ENCODE data around the gene NHLRC4. TPM values are rescaled to one million over a fixed set of nuclear protein-coding genes. Genes with fewer than 3 reads are reported as not detected.
A peak's percentile ranks its signal among the peaks of the same experiment; 100 is the strongest.

Gene NHLRC4
- total RNA-seq, 4 donors from 2014 or later = 0.47 to 2.9 (median 0.87) TPM

GRCh38 chr16:553601-554296, 13.1 kb upstream of the NHLRC4 start:
- Histone ChIP-seq H3K4me3 (no peak overlapping the region), H3K27me3 (peaks cover 13% of the 10 kb centered on the region), H3K9me3 (no peaks in the 10 kb centered on the region), H3K36me3 (peaks cover 0 to 50% of the 10 kb centered on the region in 2 donors), H3K27ac (no peak overlapping the region), H3K4me1 (peaks cover 0 to under 1% (median 0%) of the 10 kb centered on the region in 3 donors)
- no peak for ATAC-seq
- 73% methylated on average over 3 of the region's 33 CpGs; no CpG with 5 or more reads in 1 of the 2 donors for WGBS, 2 donors (ENCODE audit: low coverage in 1 of 2)
- TF ChIP-seq, protein P1, sequence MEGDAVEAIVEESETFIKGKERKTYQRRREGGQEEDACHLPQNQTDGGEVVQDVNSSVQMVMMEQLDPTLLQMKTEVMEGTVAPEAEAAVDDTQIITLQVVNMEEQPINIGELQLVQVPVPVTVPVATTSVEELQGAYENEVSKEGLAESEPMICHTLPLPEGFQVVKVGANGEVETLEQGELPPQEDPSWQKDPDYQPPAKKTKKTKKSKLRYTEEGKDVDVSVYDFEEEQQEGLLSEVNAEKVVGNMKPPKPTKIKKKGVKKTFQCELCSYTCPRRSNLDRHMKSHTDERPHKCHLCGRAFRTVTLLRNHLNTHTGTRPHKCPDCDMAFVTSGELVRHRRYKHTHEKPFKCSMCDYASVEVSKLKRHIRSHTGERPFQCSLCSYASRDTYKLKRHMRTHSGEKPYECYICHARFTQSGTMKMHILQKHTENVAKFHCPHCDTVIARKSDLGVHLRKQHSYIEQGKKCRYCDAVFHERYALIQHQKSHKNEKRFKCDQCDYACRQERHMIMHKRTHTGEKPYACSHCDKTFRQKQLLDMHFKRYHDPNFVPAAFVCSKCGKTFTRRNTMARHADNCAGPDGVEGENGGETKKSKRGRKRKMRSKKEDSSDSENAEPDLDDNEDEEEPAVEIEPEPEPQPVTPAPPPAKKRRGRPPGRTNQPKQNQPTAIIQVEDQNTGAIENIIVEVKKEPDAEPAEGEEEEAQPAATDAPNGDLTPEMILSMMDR (IDR thresholded peaks at IDR 0.05) = no peak
- no peak for TF ChIP-seq POLR2AphosphoS5 (IDR thresholded peaks at IDR 0.05)
- TF ChIP-seq POLR2A (IDR thresholded peaks at IDR 0.05) = no peak
- TF ChIP-seq EP300 (IDR thresholded peaks at IDR 0.05) = no peak

DNA sequence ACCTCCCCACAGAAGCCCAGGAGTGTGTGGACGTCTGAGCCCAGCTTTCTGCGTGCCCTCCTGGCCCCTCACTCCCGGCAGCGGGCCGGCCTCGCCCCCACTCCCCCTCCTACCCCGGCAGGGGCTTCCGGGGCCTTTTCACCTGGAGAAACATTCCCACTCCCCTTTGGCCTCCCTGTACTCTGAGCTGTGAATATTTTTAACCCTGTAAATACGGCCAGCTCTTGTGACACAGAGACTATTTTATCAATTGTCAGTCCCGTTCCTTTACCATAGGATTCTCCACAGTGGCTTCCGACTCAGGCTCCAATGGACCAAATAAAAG, 12.5 kb upstream of the NHLRC4 start:
- WGBS, 2 donors (ENCODE audit: low coverage in 1 of 2) = 70 to 72% methylated on average over 2 to 8 of the region's 11 CpGs
- no peak overlapping the region for H3K27ac ChIP-seq
- H3K9me3 ChIP-seq = no peaks in the 10 kb centered on the region
- H3K4me3 ChIP-seq = no peak overlapping the region
- H3K27me3 ChIP-seq = peaks cover 18% of the 10 kb centered on the region
- no peak for ATAC-seq
- TF ChIP-seq, protein P1 (IDR thresholded peaks at IDR 0.05) = no peak
- TF ChIP-seq EP300 (IDR thresholded peaks at IDR 0.05) (no peak), POLR2AphosphoS5 (IDR thresholded peaks at IDR 0.05) (no peak), POLR2A (IDR thresholded peaks at IDR 0.05) (no peak)
- H3K36me3 ChIP-seq = peaks cover 0 to 45% of the 10 kb centered on the region in 2 donors
- peaks cover 0 to 6% (median 0%) of the 10 kb centered on the region in 3 donors for H3K4me1 ChIP-seq

DNA sequence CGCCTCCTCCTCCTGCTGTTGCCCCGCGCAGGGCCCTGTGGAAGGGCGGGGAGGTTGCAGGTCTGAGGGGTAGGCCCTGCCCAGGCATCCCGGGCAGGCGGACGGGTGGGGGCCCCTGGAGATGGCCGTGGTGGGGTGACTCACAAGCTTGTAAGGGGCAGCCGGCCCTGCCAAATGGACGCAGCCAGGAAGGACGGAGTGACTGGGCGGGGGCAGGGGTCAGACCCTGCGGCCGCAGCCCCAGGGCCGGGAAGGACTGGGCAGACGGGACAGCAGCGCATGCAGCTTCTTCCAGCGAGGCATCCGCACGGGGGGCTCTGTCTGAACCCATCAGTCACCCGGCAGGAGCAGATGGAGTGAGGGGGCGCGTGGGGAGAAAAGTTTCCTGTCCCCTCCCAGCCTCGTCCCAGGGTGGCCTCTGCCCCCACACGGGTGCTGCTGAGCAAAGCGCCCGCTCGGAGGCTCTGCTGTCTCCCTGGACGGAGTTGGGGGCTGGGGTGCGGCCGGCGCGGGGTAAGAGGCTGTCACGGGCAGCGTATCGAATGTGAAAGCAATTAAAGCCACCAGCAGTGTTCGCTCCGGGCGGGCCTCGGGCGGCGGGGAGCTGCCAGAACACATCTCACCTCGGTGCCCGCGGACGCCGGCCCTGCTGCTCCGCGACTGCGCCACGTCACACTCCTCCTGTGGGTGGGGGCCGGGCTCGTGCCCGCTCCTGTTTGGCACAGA, 12.0 kb upstream of the NHLRC4 start:
- Histone ChIP-seq H3K27ac (no peak overlapping the region), H3K4me1 (peaks cover 0 to 11% (median 4%) of the 10 kb centered on the region in 3 donors), H3K4me3 (peak overlapping the region in 1 of 2 donors; percentile 7), H3K9me3 (no peaks in the 10 kb centered on the region), H3K36me3 (peaks cover 0 to 39% of the 10 kb centered on the region in 2 donors), H3K27me3 (peaks cover 23% of the 10 kb centered on the region)
- WGBS, 2 donors (ENCODE audit: low coverage in 1 of 2) = 70 to 100% methylated on average over 1 to 2 of the region's 54 CpGs
- ATAC-seq = no peak
- TF ChIP-seq, protein P1 (IDR thresholded peaks at IDR 0.05) = no peak
- no peak for TF ChIP-seq EP300 (IDR thresholded peaks at IDR 0.05)
- TF ChIP-seq POLR2AphosphoS5 (IDR thresholded peaks at IDR 0.05) = no peak
- TF ChIP-seq POLR2A (IDR thresholded peaks at IDR 0.05) = no peak

DNA sequence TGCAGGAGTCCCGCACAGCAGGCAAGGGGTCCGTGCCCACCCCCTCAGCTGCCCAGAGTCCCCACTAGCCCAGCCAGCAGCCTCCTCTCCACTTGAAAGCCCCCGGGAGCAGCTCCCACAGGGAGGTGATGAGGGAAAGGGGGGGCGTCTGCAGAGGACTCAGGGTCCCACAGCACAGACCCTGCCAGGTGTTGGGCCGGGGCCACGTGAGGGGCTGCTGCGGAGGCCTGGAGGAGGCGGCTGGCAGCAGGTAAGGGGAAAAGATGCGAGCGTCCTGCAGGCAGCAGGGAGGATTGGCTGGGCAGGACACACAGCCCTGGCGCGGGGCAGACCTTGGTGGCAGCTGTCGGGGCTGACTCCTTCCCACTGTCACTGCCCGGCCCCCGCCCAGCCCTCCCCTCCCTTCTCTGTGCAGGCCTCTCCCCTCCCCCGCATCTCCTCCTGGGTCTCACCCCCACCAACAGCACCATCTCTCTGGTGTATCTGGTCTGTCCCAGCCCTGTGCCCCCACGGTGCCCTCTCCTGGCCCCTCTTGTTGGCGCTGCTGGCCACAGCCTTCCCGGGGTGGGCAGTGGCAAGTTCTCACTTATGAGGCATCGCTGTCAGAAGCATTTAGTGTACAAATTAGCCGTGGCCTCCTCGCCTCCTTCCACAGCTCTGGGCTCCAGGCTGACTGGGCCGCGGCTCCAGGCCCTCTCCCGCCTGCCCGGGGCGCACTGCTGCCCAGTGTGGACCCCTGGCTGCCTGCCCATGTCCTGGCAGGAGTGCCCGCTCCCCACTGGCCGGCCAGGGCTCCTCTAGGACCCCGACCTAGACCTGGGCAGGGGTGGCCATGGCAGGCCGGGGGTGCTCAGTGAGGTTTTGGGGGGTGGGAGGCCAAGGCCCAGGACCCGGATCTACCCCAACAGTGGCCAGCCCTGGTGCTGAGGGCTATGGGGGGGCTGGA, 11.0 kb upstream of the NHLRC4 start:
- no peaks in the 10 kb centered on the region for H3K9me3 ChIP-seq
- TF ChIP-seq POLR2AphosphoS5 (IDR thresholded peaks at IDR 0.05) (no peak), EP300 (IDR thresholded peaks at IDR 0.05) (no peak), POLR2A (IDR thresholded peaks at IDR 0.05) (no peak)
- TF ChIP-seq, protein P1 (IDR thresholded peaks at IDR 0.05) = no peak
- 87% methylated on average over 3 of the region's 32 CpGs; no CpG with 5 or more reads in 1 of the 2 donors for WGBS, 2 donors (ENCODE audit: low coverage in 1 of 2)
- H3K27ac ChIP-seq = no peak overlapping the region
- peaks cover 0 to 32% of the 10 kb centered on the region in 2 donors for H3K36me3 ChIP-seq
- no peak overlapping the region for H3K4me3 ChIP-seq
- H3K27me3 ChIP-seq = peaks cover 33% of the 10 kb centered on the region
- peaks cover 0 to 21% (median 5%) of the 10 kb centered on the region in 3 donors for H3K4me1 ChIP-seq
- no peak for ATAC-seq
